Activated CD8-positive, alpha-beta memory T cell treated with anti-CD3 and anti-CD28 coated beads, Interleukin-2, amount 50 U/mL, for 1 hour (primary cell): ENCODE measurements around the gene ZC3H7A.

Experiments
- DNase-seq: peaks from one replicate; pipeline ENCODE4 v3.0.0-alpha.2; 2020; ENCODE audit errors: extremely low read depth

The ZC3H7A gene

GRCh38 chr16:11779074-11779473 is 18.0 kb downstream of the ZC3H7A start:
- DNase-seq = no peak

- DNase-seq = no peak
Measured at GRCh38 chr16:11774065-11774626, 22.9 kb downstream of the ZC3H7A start.

GRCh38 chr16:11768849-11769248 is 28.2 kb downstream of the ZC3H7A start:
- no peak for DNase-seq

GRCh38 chr16:11762431-11762830 is 34.6 kb downstream of the ZC3H7A start:
- DNase-seq = no peak

GRCh38 chr16:11759997-11760396 is 37.1 kb downstream of the ZC3H7A start:
- DNase-seq = no peak

GRCh38 chr16:11759163-11759834 is 37.8 kb downstream of the ZC3H7A start:
- DNase-seq = no peak

GRCh38 chr16:11757671-11758545 is 39.1 kb downstream of the ZC3H7A start:
- no peak for DNase-seq

- no peak for DNase-seq
Measured at GRCh38 chr16:11756248-11756647, 40.8 kb downstream of the ZC3H7A start.

- DNase-seq = no peak
Measured at GRCh38 chr16:11755022-11755760, 41.9 kb downstream of the ZC3H7A start.

- DNase-seq = no peak
Measured at GRCh38 chr16:11752856-11753255, 44.2 kb downstream of the ZC3H7A start.

- no peak for DNase-seq
Measured at GRCh38 chr16:11750056-11750455, 47.0 kb downstream of the ZC3H7A start.

- no peak for DNase-seq
Measured at GRCh38 chr16:11748404-11749254, 48.4 kb downstream of the ZC3H7A start.

GRCh38 chr16:11747949-11748403 is 49.1 kb downstream of the ZC3H7A start:
- DNase-seq = no peak

- DNase-seq = no peak
Measured at GRCh38 chr16:11744075-11744470, 53.0 kb downstream of the ZC3H7A start.

- no peak for DNase-seq
Measured at GRCh38 chr16:11743308-11744074, 53.6 kb downstream of the ZC3H7A start.

GRCh38 chr16:11742536-11743307 is 54.3 kb downstream of the ZC3H7A start, which contains the start of gene TXNDC11:
TSS of gene TXNDC11 (minus strand) at chr16:11742857. CDS start at chr16:11742730, 127 bp downstream.
- DNase-seq = peak; percentile 94

- DNase-seq = no peak
Measured at GRCh38 chr16:11742093-11742535, 54.9 kb downstream of the ZC3H7A start.

- DNase-seq = no peak
Measured at GRCh38 chr16:11740567-11740966, 56.5 kb downstream of the ZC3H7A start.
